ENCODE measurements around the gene JOSD1. TPM values are rescaled to one million over a fixed set of nuclear protein-coding genes. Genes with fewer than 3 reads are reported as not detected.

Gene JOSD1
- total and polyA plus RNA-seq, 9 of the 15 experiments (the other 6 are each of a cell fraction or from before 2014, with no cell fraction given): 8.9 to 39.1 (median 30.4) TPM

DNA sequence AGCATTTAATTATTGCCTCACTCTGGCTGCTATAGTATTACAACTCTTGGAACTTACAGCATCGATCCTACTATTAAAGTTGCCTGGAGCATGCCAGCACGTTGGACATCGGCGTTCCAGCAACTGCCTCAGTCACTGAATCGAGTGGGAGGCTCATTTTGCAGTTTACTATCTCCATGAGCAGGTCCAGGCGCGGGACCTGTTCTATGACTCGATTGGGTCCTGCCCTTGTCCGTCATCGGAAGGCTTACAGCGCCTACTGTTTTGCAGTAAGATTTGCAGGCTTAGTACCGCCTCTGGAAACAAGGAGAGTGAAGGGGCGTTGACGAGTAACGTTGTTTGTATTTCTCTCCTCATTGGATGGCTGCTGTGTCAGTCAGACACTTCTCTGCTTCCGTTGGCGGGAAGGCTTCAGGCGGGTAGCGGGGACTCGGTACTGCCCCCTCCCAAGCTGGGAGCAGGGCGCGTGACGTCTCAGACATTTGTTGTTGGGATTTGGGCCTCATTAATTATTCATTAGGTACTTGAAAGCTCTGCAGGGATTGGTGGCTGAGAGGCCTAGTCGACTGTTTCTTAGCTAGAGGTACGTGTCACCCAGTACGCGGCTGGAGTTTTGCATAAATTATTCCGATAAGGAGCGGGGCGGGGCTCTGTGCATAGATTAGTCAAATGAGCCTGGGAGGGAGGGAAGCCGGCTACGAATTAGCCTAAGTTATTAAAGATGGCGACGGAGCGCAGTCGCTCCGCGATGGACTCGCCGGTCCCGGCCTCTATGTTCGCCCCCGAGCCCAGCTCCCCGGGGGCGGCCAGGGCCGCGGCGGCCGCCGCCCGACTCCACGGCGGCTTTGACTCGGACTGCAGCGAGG lies 4.7 kb upstream of the JOSD1 start, which contains the start of gene GTPBP1 (continued):
- 0 out of 4 replicates have a peak, but pooled peaks of 1 of the 2 experiments have one; percentile 23 for TF ChIP-seq RCOR1 (IDR thresholded peaks at IDR 0.05; ENCODE audit: borderline replicate concordance in 1 of 2, low read depth in 2 of 2, low read length in 2 of 2)
- TF ChIP-seq GTF2E2 (tag; IDR thresholded peaks at IDR 0.05): 0 out of 2 replicates have a peak, but pooled peaks have one; percentile 31
- peak; percentile 69; the same call in 1 of the 2 replicates for TF ChIP-seq RB1 (IDR thresholded peaks at IDR 0.05; ENCODE audit: low read depth)
- TF ChIP-seq, protein P1, sequence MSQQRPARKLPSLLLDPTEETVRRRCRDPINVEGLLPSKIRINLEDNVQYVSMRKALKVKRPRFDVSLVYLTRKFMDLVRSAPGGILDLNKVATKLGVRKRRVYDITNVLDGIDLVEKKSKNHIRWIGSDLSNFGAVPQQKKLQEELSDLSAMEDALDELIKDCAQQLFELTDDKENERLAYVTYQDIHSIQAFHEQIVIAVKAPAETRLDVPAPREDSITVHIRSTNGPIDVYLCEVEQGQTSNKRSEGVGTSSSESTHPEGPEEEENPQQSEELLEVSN (IDR thresholded peaks at IDR 0.05; ENCODE audit: borderline replicate concordance in 1 of 2, extremely low read depth in 1 of 2, insufficient read depth in 1 of 2, insufficient read length in 1 of 2, low read depth in 1 of 2, low read length in 1 of 2, poor library complexity in 1 of 2, severe bottlenecking in 1 of 2): peak; percentile 88 to 93
- TF ChIP-seq ZFP36 (IDR thresholded peaks at IDR 0.05; ENCODE audit: low read depth, low read length, partially characterized antibody): no peak
- no peak for TF ChIP-seq MYNN (IDR thresholded peaks at IDR 0.05)
- no peak for TF ChIP-seq MYNN (CRISPR knock-in tag; IDR thresholded peaks at IDR 0.05)
- peak; percentile 54 for TF ChIP-seq TAF9B (IDR thresholded peaks at IDR 0.05; ENCODE audit: partially characterized antibody)
- TF ChIP-seq TCF7L2 (IDR thresholded peaks at IDR 0.05; ENCODE audit: low read depth, low read length): no peak
- peak; percentile 98 for TF ChIP-seq CXXC5 (CRISPR knock-in tag; IDR thresholded peaks at IDR 0.05)
- no peak for TF ChIP-seq NELFE (IDR thresholded peaks at IDR 0.05; ENCODE audit: insufficient read depth, insufficient read length)
- TF ChIP-seq BHLHE40 (IDR thresholded peaks at IDR 0.05; ENCODE audit: low read length): peak; percentile 65; the same call in 1 of the 2 replicates
- no peak for TF ChIP-seq ZNF282 (CRISPR knock-in tag; IDR thresholded peaks at IDR 0.05)
- TF ChIP-seq POLR2A (conservative IDR thresholded peaks at IDR 0.05): peak; percentile 82
- TF ChIP-seq ILK (tag; IDR thresholded peaks at IDR 0.05; ENCODE audit: borderline replicate concordance, low read depth): no peak
- TF ChIP-seq CEBPG (CRISPR knock-in tag; IDR thresholded peaks at IDR 0.05): no peak; the same call in 1 of the 2 replicates
- TF ChIP-seq CEBPG (tag; conservative IDR thresholded peaks at IDR 0.05 in 1 of 2, IDR thresholded peaks at IDR 0.05 in 1 of 2): peak in 1 of 2 experiments; percentile 34; a peak in 1 of 4 replicates
- TF ChIP-seq, protein P2, sequence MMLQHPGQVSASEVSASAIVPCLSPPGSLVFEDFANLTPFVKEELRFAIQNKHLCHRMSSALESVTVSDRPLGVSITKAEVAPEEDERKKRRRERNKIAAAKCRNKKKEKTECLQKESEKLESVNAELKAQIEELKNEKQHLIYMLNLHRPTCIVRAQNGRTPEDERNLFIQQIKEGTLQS (IDR thresholded peaks at IDR 0.05): peak; percentile 19; the same call in 1 of the 2 replicates
- TF ChIP-seq, protein P2 (CRISPR knock-in tag; conservative IDR thresholded peaks at IDR 0.05): no peak
- TF ChIP-seq RFX1 (IDR thresholded peaks at IDR 0.05): peak; percentile 46
- peak; percentile 57; the same call in 1 of the 2 replicates for TF ChIP-seq JUND (IDR thresholded peaks at IDR 0.05; ENCODE audit: borderline replicate concordance, low read depth, low read length)
- TF ChIP-seq JUND (tag; IDR thresholded peaks at IDR 0.05; ENCODE audit: borderline replicate concordance, low read depth, low read length): no peak; the same call in 2 of the 3 replicates
- 0 out of 2 replicates have a peak, but pooled peaks have one; percentile 10 for TF ChIP-seq CEBPB (tag; IDR thresholded peaks at IDR 0.05)
- no peak for TF ChIP-seq HMGN3 (IDR thresholded peaks at IDR 0.05; ENCODE audit: borderline replicate concordance, extremely low read depth, insufficient read length, low read depth, low read length)
- TF ChIP-seq SIN3A (IDR thresholded peaks at IDR 0.05; ENCODE audit: borderline replicate concordance in 2 of 2, control insufficient read depth in 1 of 2, low read depth in 2 of 2, low read length in 2 of 2): peak in 1 of 2 experiments; percentile 68; a peak in 1 of 4 replicates
- peak; percentile 88 for TF ChIP-seq SP1 (CRISPR knock-in tag; IDR thresholded peaks at IDR 0.05)
- peak; percentile 66; the same call in 1 of the 2 replicates for TF ChIP-seq MTA3 (IDR thresholded peaks at IDR 0.05; ENCODE audit: borderline replicate concordance)

Measured in K562 (cell line).